ENCODE results near the gene SLC34A3.
A peak's percentile ranks its signal among the peaks of the same experiment; 100 is the strongest.

Gene SLC34A3

GRCh38 chr9:137230705-137231371 lies at the start of gene SLC34A3:
Gene SLC34A3 (plus strand): TSS chr9:137230901. CDS start chr9:137231703, 802 bp downstream.
- no peak for DNase-seq

GRCh38 chr9:137181680-137182079 lies 49.0 kb upstream of the SLC34A3 start:
- DNase-seq: no peak

- no peak for DNase-seq
Measured at GRCh38 chr9:137182836-137183235, 47.9 kb upstream of the SLC34A3 start.

- DNase-seq: no peak
Measured at GRCh38 chr9:137183980-137184595, 46.6 kb upstream of the SLC34A3 start.

- no peak for DNase-seq
Measured at GRCh38 chr9:137184881-137185660, 45.6 kb upstream of the SLC34A3 start.

- DNase-seq: no peak
Measured at GRCh38 chr9:137185921-137186320, 44.8 kb upstream of the SLC34A3 start.

GRCh38 chr9:137186385-137186784 lies 44.3 kb upstream of the SLC34A3 start:
- no peak for DNase-seq

- DNase-seq: no peak
Measured at GRCh38 chr9:137187386-137187785, 43.3 kb upstream of the SLC34A3 start.

GRCh38 chr9:137188086-137188489 lies 42.6 kb upstream of the SLC34A3 start:
- DNase-seq: no peak

GRCh38 chr9:137188490-137189296 lies 42.0 kb upstream of the SLC34A3 start, which contains the start of the genes ANAPC2 and SSNA1:
Gene ANAPC2 (minus strand): TSS chr9:137188560. CDS start chr9:137188532, 28 bp downstream.
Gene SSNA1 (plus strand): TSS chr9:137188676. CDS start chr9:137188727, 51 bp downstream.
- peak; percentile 97 for DNase-seq

- DNase-seq: no peak
Measured at GRCh38 chr9:137189297-137190295, 41.1 kb upstream of the SLC34A3 start.

GRCh38 chr9:137190315-137190856 lies 40.3 kb upstream of the SLC34A3 start:
- DNase-seq: no peak

GRCh38 chr9:137191245-137191644 lies 39.5 kb upstream of the SLC34A3 start:
- no peak for DNase-seq

- DNase-seq: no peak
Measured at GRCh38 chr9:137191691-137192447, 38.8 kb upstream of the SLC34A3 start.

GRCh38 chr9:137192448-137192780 lies 38.3 kb upstream of the SLC34A3 start:
- no peak for DNase-seq

- no peak for DNase-seq
Measured at GRCh38 chr9:137192859-137193258, 37.8 kb upstream of the SLC34A3 start.

- no peak for DNase-seq
Measured at GRCh38 chr9:137193771-137194170, 36.9 kb upstream of the SLC34A3 start.

GRCh38 chr9:137194388-137194787 lies 36.3 kb upstream of the SLC34A3 start:
- no peak for DNase-seq

- no peak for DNase-seq
Measured at GRCh38 chr9:137194909-137195308, 35.8 kb upstream of the SLC34A3 start.

- no peak for DNase-seq
Measured at GRCh38 chr9:137195525-137196220, 35.0 kb upstream of the SLC34A3 start.
